OCI-LY3 (cell line): ENCODE results near the gene MTCL1.
"Not testable (repeated sequence)": the region's sequence is repeated elsewhere in the genome, so short reads cannot be mapped to it uniquely, and the experiment has no call there.

Experiments
- H2AFZ ChIP-seq: fragments of 200-600, 300-600 bp; shearing (Covaris generic); 2 replicates; pipeline ENCODE4 v1.6.0; 2014; ENCODE audit warnings: antibody characterized with exemption, low read depth, low read length
- H3K27ac ChIP-seq: fragments of 200-600, 300-600 bp; sonication (generic); 2 replicates; pipeline ENCODE4 v1.5.1; 2014; ENCODE audit warnings: mild to moderate bottlenecking, low read length, moderate library complexity, mixed read lengths
- H3K27me3 ChIP-seq: fragments of 200-600, 300-600 bp; sonication (generic); 2 replicates; pipeline ENCODE4 v1.6.1; 2014; ENCODE audit warnings: low read depth, low read length, mixed read lengths
- H3K36me3 ChIP-seq: fragments of 200-600, 300-600 bp; sonication (generic); replicated peaks from 2 replicates; pipeline ENCODE3; 2014; ENCODE audit warnings: low read depth, low read length, mixed read lengths
- H3K4me1 ChIP-seq: fragments of 300-600, 200-600 bp; sonication (generic); 2 replicates; pipeline ENCODE4 v1.6.1; 2014; ENCODE audit warnings: low read length, mixed read lengths
- H3K4me2 ChIP-seq: fragments of 200-600, 300-600 bp; sonication (generic); 2 replicates; pipeline ENCODE4 v1.6.1; 2014; ENCODE audit warnings: low read length, mixed read lengths
- H3K4me3 ChIP-seq: fragments of 300-600, 200-600 bp; sonication (generic); 2 replicates; pipeline ENCODE4 v1.5.1; 2014; ENCODE audit warnings: antibody characterized with exemption, mild to moderate bottlenecking, low read length, moderate library complexity
- H3K79me2 ChIP-seq: fragments of 300-600, 200-600 bp; shearing (Covaris generic); 2 replicates; pipeline ENCODE4 v1.6.1; 2014; ENCODE audit warnings: mild to moderate bottlenecking, low read length, mixed read lengths
- H3K9ac ChIP-seq: fragments of 300-600, 200-600 bp; shearing (Covaris generic); 2 replicates; pipeline ENCODE4 v1.6.0; 2014; ENCODE audit warnings: mild to moderate bottlenecking, low read length, moderate library complexity
- H3K9me3 ChIP-seq: fragments of 200-600, 300-600 bp; shearing (Covaris generic); 2 replicates; pipeline ENCODE4 v1.6.1; 2014; ENCODE audit warnings: low read length, mixed read lengths; ENCODE audit not compliant: insufficient read depth
- H4K20me1 ChIP-seq: fragments of 200-600, 300-600 bp; sonication (generic); 2 replicates; pipeline ENCODE4 v1.6.1; 2016; ENCODE audit warnings: low read length, mixed read lengths; ENCODE audit not compliant: insufficient read depth
- EZH2phosphoT487 ChIP-seq: fragments of 200-600 bp; shearing (Covaris generic); IDR thresholded peaks from 2 replicates; pipeline ENCODE4 v1.6.1; 2018; ENCODE audit warnings: antibody characterized with exemption, mixed run types, low read depth
- TF ChIP-seq, protein P1 (sequence below): fragments of 200-600, 300-600 bp; sonication (generic); IDR thresholded peaks from 2 replicates; pipeline ENCODE4 v1.5.1; 2014; ENCODE audit warnings: antibody characterized with exemption, low read length, low read depth

MTCL1 gene

GRCh38 chr18:8756571-8756970 lies 51.2 kb downstream of the MTCL1 start:
- Histone ChIP-seq H3K4me1 (no peaks in the 10 kb centered on the region), H4K20me1 (no peaks in the 10 kb centered on the region), H3K9ac (no peak overlapping the region), H3K27ac (no peak overlapping the region), H2AFZ (no peak overlapping the region), H3K4me3 (no peak overlapping the region), H3K36me3 (peaks cover 28% of the 10 kb centered on the region), H3K9me3 (0 out of 2 replicates have a peak, but pooled peaks cover 3% of the 10 kb centered on the region), H3K79me2 (no peaks in the 10 kb centered on the region), H3K27me3 (no peaks in the 10 kb centered on the region), H3K4me2 (no peak overlapping the region)
- TF ChIP-seq EZH2phosphoT487, result no peak
- TF ChIP-seq, protein P1, sequence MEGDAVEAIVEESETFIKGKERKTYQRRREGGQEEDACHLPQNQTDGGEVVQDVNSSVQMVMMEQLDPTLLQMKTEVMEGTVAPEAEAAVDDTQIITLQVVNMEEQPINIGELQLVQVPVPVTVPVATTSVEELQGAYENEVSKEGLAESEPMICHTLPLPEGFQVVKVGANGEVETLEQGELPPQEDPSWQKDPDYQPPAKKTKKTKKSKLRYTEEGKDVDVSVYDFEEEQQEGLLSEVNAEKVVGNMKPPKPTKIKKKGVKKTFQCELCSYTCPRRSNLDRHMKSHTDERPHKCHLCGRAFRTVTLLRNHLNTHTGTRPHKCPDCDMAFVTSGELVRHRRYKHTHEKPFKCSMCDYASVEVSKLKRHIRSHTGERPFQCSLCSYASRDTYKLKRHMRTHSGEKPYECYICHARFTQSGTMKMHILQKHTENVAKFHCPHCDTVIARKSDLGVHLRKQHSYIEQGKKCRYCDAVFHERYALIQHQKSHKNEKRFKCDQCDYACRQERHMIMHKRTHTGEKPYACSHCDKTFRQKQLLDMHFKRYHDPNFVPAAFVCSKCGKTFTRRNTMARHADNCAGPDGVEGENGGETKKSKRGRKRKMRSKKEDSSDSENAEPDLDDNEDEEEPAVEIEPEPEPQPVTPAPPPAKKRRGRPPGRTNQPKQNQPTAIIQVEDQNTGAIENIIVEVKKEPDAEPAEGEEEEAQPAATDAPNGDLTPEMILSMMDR, result no peak

GRCh38 chr18:8757396-8757997 lies 52.1 kb downstream of the MTCL1 start:
- H3K27ac ChIP-seq, result no peak overlapping the region

GRCh38 chr18:8758466-8758865 lies 53.1 kb downstream of the MTCL1 start:
- TF ChIP-seq EZH2phosphoT487, result no peak
- TF ChIP-seq, protein P1, result no peak
- Histone ChIP-seq H3K4me2 (no peak overlapping the region), H3K27ac (no peak overlapping the region), H3K36me3 (peaks cover 40% of the 10 kb centered on the region), H3K4me3 (no peak overlapping the region), H3K4me1 (no peaks in the 10 kb centered on the region), H3K27me3 (no peaks in the 10 kb centered on the region), H3K9me3 (0 out of 2 replicates have a peak, but pooled peaks cover 3% of the 10 kb centered on the region), H3K9ac (no peak overlapping the region), H2AFZ (no peak overlapping the region), H4K20me1 (no peaks in the 10 kb centered on the region), H3K79me2 (no peaks in the 10 kb centered on the region)

More at GRCh38 chr18:8757396-8757997, 52.1 kb downstream of the MTCL1 start:
- Histone ChIP-seq H3K36me3 (peaks cover 36% of the 10 kb centered on the region), H3K79me2 (no peaks in the 10 kb centered on the region), H3K9me3 (0 out of 2 replicates have a peak, but pooled peaks cover 3% of the 10 kb centered on the region), H3K9ac (no peak overlapping the region), H3K4me3 (no peak overlapping the region), H3K4me2 (no peak overlapping the region), H3K27me3 (no peaks in the 10 kb centered on the region), H2AFZ (no peak overlapping the region), H3K4me1 (no peaks in the 10 kb centered on the region), H4K20me1 (no peaks in the 10 kb centered on the region)
- TF ChIP-seq EZH2phosphoT487, result no peak
- TF ChIP-seq, protein P1, result no peak

- H3K9me3 ChIP-seq, result 0 out of 2 replicates have a peak, but pooled peaks cover 3% of the 10 kb centered on the region
- no peak overlapping the region for H3K4me2 ChIP-seq
- H3K79me2 ChIP-seq, result no peaks in the 10 kb centered on the region
- H3K4me3 ChIP-seq, result no peak overlapping the region
- peaks cover 42% of the 10 kb centered on the region for H3K36me3 ChIP-seq
- TF ChIP-seq, protein P1, result no peak
- TF ChIP-seq EZH2phosphoT487, result no peak
- no peak overlapping the region for H3K9ac ChIP-seq
- H4K20me1 ChIP-seq, result no peaks in the 10 kb centered on the region
- H3K4me1 ChIP-seq, result no peaks in the 10 kb centered on the region
- H2AFZ ChIP-seq, result no peak overlapping the region
- no peaks in the 10 kb centered on the region for H3K27me3 ChIP-seq
- H3K27ac ChIP-seq, result no peak overlapping the region
Measured at GRCh38 chr18:8760984-8761383, 55.6 kb downstream of the MTCL1 start.

DNA sequence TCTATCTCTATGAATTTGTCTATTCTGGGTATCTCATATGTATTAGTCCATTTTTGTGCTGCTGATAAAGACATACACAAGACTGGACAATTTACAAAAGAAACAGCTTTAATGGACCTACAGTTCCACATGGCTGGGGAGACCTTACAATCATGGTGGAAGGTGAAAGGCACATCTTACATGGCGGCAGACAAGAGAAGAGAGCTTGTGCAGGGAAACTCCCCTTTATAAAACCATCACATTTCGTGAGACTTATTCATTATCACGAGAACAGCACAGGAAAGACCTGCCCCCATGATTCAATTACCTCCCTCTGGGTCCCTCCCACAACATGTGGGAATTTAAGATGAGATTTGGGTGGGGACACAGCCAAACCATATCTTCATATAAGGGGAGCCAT lies 56.2 kb downstream of the MTCL1 start:
- H3K4me3 ChIP-seq, H2AFZ ChIP-seq, H3K9me3 ChIP-seq, H3K27me3 ChIP-seq, H4K20me1 ChIP-seq, H3K9ac ChIP-seq, H3K4me2 ChIP-seq, H3K79me2 ChIP-seq, H3K4me1 ChIP-seq, H3K27ac ChIP-seq: not testable (repeated sequence)
- H3K36me3 ChIP-seq, result peaks cover 42% of the 10 kb centered on the region
